Medulla oblongata (tissue), 1 donor: ENCODE results near the gene SLC7A10.
"Not testable (repeated sequence)": the region's sequence is repeated elsewhere in the genome, so short reads cannot be mapped to it uniquely, and the experiment has no call there.

Experiments
- DNase-seq: peaks from one replicate; pipeline ENCODE4 v3.0.0-alpha.2; 2015; ENCODE audit errors: extremely low spot score

Gene SLC7A10

DNA sequence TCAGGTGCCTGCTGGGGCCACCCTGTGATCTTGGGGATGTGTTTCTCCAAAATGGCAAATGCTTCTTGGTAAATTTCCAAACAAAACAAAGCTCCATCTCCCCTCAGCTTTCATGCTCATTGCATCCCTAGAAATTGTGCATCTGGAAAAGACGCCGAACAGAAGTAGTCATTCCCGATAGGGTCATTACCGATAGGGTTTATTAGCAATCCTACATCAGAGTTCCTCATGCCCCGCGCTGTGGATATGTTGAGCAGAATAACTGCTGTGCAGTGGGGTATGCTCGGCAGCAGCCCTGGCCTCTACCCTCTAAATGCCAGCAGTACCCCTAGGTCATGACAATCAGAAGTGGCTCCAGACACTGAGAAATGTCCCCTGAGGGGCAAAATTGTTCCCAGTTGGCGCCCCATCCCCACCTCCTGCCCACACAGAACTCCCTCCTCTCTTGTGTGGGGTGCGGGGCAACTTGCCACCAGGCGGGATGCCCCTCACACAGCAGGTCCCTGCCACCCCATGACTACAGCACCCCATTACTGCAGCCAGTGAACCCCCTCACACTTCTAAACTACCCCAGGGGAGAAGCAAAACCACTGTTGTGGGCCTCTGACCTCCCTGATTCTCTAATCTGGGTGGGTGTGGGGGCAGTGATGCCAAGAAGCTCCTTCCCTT lies 13.0 kb upstream of the SLC7A10 start:
- no peak for DNase-seq

- DNase-seq, result no peak
Measured at GRCh38 chr19:33236696-33237390, 11.2 kb upstream of the SLC7A10 start.

DNA sequence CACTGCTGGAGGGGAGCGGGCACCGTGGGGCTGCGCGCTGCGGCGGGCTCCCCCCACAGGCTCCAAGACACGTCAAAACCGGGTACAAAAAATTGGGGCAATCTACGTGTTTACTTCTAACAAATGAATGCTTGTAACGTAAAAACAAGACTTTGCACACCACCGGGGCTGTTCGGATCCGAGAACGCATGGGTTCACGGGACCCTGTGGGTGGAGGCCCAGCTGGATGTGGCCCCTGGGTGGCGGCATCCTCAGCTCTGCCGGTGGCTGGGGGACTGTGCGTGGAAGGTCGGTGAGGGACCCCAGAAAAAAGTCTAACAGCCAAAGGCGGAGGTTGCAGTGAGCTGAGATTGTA lies 10.3 kb upstream of the SLC7A10 start:
- DNase-seq, result no peak

DNA sequence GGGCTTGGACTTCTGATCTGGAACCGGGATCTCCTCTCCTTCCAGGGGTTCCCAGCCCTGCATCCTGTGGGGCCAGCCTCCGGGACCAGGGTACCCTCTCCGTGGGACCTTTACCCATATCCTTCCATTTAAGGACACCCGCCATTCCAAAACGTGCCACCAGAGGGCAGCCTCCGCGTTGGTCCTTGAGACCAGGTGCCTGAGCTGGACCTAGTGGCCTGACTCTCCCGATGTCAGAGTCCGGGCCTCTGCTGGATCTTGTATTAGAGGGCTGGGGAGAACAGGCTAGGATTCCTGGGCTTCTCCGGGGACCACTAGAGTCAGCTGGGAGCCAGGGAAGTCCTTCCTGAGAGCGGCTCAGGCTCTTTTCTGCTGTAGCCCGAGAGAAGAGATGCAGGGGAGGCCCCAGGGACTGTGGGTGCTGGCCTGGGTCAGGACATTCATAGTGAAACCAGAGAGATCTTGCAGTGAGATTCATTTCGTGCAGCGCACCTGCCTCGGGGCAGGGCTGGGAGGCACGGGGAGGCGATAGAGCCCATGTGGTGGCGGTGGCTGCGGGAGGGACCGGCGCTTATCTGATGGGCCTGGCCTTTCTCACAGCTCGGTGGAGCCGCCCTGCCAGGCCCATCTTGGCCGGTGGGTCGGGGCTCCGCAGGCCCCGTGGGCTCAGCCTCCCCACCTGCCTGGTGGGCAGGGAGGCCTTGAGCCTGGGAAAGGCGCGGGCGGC lies 9.8 kb upstream of the SLC7A10 start:
- DNase-seq, result peak; percentile 81

DNA sequence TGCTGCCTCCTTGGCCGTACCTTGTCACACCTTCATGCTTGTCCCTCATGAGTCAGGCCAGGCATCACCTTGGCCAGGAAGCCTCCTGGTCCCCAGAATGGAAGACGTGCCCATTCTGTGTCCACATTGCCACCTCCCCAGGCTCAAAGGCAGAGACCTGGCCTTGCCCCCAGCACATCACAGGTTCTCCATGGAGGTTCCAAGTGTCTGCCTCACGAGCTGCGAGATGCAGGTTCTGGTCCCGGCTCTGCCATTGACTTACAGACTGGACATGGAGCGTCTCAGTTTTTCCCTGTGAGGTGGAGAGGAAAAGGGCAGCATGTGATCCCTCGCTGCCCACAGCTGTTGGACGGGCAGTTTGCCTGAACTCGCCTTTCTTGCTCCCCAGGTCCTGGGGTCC lies 9.1 kb upstream of the SLC7A10 start:
- no peak for DNase-seq

DNA sequence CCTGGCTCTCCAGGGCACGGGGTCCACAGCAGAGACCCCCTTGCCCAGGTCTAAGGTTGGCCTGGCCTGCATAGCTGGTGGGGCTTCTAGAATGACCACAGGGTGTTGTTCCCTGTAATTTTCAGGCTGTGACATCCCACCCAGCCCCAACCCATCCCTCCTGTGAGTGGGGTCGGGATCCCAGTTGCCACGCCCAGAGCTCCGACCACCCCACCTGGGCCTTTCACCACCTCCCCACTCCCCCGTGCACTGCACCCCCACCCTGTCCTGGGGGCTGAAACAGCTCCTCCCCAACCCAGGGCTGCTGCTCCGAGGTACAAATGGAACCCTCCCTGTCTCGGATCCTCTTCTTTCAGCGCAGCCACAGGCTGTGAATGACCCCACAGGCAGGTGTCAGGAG lies 8.4 kb upstream of the SLC7A10 start:
- DNase-seq, result no peak

DNA sequence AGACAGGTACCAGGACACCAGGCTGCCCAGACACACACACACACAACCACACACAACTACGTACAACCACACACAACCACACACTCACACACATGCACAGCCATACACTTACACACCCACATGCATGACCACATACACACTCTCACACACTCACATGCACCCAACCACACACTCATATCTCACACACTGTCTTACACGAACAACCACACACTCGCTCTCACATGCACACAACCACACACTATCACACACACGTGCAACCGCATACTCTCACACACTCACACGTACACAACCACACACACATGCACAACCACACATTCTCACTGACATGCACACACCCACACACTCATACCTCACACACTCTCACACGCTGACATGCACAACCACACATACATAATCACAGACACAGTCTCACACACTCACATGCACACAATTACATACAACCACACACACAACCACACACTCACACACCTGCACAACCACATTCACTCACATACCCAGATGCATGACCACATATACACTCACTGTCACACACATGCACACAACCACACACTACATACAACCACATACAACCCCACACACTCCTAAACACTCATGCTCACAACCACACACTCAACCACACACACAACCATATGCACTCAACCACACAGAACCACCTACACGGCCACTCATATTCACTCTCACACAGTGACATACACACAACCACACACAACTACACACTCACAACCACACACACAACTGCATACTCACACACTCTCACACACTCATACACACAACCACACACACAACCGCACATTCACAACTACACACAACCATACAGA lies 7.6 kb upstream of the SLC7A10 start:
- no peak for DNase-seq

GRCh38 chr19:33232656-33233055 lies 7.0 kb upstream of the SLC7A10 start:
- no peak for DNase-seq

DNA sequence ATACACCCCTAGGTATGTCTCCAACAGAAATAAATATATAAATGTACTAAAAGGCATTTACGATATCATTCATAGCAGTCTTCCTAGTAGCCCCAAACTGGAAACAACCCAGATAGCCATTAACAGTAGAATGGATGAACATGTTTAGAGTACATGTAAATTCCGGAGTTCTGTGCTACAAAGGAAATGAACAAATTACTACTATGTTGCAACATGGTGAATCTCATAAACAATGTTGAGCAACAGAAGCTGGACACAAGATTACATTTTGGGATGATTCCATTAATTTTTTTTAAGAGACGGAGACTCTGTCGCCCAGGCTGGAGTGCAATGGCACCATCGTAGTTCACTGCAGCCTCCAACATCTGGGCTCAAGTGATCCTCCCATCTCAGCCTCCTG lies 5.9 kb upstream of the SLC7A10 start:
- DNase-seq, result no peak

DNA sequence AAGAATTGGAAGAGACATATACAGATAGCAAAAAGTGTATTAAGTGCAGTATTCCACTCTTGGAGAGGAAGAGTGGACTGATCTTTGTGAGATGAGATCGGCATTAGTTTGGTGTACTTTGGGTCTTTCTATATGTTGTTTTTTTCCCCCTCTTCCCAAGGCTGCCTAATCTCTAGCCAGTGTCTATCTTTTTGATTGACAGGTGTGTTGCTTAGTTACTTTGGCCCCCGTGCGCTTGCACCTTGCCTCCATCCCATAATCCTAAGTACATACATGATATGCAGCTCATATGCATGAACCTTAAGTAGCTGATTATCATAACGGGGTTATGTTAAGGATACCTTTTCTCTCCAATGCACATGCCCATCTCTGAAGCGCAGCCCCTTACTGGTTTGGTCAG lies 4.3 kb upstream of the SLC7A10 start:
- no peak for DNase-seq

DNA sequence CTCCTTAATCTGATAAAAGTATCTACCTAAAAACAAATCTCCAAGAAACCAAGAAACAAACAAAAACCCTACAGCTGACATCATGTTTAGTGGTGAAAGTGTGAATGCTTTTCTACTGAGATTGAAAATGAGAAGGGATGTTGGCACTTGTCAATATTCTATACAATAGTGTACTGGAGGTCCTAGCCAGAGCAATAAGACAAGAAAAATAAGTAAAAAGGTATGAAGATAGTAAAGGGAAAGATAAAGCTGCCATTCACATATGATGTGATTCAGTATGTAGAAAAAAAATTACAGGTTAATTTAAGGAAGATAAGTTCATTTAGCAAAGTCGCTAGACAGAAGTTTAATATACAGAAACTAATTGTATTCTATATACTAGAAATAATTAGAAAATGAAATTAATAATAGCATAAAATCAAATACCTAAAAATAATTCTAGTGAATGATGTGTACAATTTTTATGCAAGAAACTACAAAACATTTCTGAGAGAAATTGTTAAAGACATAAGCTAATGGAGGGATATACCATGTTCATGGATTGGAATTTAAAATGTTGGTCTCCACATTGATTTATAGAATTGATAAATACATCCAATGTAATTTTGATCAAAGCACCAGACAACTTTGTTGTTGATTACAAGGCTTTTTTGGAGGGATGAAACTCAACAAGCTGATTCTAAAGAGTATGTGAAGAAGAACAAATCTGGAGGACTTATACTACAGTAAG lies 2.4 kb upstream of the SLC7A10 start:
- no peak for DNase-seq

DNA sequence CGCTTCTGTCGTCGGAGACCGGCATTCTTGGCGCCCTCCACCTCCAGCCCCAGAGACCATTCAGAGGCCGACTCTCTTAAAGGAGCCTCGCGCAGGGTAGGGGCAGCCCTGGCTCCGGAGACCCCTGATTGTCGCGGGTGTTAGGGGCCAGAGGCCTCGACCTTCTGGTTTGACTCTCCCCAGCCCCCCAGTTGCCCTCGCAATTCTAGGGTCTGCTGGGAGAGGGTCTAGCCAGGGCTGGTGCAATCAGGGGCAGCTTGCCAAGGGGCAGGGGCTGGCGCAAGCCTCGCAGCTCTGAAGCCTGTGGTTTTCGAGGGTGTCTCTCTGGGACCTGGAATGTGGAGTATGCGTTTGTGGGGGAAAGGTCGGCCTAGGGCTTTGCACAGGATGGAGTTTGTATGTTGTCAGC lies 1.6 kb upstream of the SLC7A10 start:
- DNase-seq, result no peak

GRCh38 chr19:33226550-33227241 lies 1.0 kb upstream of the SLC7A10 start:
- DNase-seq, result no peak

DNA sequence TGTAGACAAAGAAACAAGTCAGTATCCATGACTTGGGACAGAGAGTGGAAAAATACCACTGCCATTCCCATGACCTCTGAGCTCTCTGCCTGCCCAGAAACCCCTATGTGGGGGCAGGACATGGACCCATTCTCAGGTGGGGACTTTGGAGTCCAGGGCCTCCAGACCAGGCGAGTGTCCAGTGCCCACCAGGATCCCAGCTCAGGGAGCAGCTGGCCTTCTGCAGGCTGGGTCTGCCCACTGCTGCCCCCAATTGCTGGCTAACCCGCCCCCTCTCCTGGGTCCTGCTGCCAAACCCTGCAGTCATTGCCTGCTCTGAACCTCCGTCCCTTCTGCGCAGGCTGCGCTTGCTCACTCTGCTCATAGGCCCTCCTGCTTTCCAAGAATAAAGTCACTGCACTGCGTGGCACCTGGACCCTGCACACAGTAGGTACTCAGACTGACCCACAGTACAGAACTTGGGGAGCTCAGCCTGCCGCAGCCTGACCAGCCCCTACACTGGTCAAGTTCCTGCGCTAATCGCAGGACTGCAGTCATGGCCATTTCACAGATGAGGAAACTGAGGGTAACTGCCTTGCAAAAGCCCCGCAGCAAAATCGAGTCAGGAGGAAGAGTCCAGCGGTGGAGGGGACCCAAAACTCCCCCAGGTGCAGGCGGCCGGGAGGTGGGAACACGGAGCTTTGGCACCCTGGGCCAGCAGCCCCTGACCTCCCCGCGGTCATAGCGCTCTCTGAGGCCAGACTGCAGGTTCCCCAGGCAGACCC lies 774 bp downstream of the SLC7A10 start:
- no peak for DNase-seq

DNA sequence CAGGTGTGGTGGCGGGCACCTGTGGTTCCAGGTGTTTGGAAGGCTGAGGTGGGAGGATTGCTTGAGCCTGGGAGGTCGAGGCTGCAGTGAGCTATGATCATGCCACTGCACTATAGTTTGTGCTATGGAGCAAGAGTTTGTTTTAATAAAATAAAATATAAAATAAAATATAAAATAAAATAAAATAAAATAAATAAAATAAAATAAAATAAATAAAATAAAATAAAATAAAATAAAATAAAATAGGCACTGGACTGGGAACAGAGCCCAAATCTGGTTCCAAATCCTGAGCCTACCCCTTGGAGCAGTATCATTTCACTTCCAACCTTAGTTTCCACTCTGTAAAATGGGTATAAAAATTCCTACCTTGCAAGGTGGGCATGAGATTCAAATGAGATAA lies 3.4 kb downstream of the SLC7A10 start:
- DNase-seq, result not testable (repeated sequence)

DNA sequence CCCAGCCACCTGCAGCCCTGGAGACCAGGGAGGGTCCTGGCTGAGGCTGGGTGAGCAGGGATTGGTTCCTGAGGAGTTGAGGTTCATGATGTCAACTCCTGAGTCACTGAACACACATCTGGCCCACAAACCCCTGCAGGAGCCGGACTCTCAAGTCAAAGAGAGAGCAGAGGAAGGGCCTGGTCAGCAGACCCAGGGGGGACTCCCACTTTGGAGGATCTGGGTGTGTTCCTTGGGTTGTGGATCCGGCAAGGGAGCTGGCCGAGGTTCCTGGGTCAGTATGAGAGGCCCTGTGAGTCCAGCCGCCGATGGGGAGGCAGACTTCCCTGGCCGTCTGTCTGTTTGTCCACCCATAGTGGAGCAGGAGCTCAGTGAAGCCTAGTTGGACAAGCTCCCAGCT lies 4.0 kb downstream of the SLC7A10 start:
- no peak for DNase-seq

DNA sequence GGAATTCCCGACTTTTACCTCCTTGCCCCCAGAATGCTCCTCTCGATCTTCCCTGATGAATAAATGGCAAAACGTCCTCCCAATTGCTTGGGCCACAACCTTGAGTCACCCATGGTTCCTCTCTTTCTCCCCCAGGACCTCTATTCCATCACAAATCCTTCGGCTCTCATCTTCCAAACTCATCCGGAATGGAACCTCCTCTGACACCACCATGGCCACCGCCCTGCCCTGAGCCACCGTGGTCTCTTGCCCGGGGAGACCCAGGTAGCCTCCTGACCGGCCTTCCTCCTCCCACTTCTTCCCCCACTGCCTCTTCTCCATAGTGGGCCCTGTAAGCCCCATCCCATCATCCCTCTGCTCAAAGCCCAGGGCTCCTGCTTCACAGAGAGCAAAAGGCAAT lies 4.9 kb downstream of the SLC7A10 start:
- no peak for DNase-seq

DNA sequence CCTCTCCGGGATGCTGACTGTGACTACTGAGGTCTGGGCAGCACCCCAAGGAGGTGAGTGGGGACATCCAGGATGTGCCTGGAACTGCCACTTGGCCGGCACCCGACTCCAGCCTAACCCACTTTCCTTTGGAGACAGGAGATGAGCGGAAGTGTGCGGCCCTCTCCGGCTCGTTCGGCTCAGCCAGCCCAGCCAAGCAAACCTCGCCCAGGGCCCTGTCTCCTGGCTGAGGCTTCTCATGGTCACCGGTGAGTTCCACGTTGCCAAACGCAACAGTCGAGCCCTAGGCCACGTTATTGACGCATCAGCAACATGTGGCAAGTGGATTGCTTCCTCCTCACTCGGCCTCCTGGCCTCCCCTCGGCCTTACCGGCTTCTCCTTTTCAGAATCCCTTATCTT lies 5.5 kb downstream of the SLC7A10 start:
- no peak for DNase-seq

- no peak for DNase-seq
Measured at GRCh38 chr19:33219261-33219815, 6.3 kb downstream of the SLC7A10 start.

GRCh38 chr19:33217881-33218280 lies 7.8 kb downstream of the SLC7A10 start:
- no peak for DNase-seq
